HG03060 (cell line): ENCODE measurements around the gene TMED4.

Experiments
- ATAC-seq: cut with Tn5 transposase; IDR thresholded peaks from one replicate; pipeline ENCODE4 v1.9.1; 2021; ENCODE audit warnings: low read depth, moderate number of reproducible peaks; ENCODE audit not compliant: unreplicated experiment

The TMED4 gene

DNA sequence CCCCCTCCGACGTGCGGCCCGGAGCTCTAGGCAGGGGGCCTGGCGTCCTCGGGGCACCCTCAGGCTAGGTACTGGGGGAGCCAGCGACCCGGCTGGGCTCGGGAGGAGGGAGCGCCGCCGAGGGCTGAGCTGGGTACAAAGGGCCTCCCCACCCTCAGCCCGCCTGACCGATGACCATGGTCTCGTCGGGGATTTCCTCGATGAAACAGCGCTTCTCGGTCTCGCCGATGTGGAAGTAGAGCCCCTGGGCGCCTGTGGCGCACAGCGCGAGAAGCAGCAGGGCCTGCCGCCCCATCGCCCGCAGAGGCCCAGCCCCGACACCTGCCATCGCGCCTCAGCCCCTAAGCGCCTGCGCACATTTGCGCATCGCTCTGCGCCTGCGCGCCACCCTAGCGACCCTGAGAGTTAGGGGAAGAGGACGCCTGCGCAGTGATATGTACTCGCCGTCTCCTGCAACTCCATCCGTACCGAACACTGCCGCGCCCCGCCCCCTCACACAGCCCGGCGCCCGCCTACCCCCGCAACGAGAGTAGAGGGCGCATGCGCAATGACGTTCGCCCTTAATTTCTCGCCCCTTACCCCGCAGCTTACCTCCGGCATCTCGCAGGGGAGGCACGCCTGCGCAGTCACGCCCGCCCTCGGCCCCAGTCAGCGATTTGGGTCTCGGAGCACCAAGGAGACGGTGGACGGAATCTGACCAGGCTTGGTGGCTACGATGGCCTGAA, at the start of gene TMED4:
TSS of gene TMED4 (minus strand) at position 353 of the 725 bp plus-strand sequence. CDS start at position 328, 25 bp downstream.
- peak; percentile 83 for ATAC-seq

DNA sequence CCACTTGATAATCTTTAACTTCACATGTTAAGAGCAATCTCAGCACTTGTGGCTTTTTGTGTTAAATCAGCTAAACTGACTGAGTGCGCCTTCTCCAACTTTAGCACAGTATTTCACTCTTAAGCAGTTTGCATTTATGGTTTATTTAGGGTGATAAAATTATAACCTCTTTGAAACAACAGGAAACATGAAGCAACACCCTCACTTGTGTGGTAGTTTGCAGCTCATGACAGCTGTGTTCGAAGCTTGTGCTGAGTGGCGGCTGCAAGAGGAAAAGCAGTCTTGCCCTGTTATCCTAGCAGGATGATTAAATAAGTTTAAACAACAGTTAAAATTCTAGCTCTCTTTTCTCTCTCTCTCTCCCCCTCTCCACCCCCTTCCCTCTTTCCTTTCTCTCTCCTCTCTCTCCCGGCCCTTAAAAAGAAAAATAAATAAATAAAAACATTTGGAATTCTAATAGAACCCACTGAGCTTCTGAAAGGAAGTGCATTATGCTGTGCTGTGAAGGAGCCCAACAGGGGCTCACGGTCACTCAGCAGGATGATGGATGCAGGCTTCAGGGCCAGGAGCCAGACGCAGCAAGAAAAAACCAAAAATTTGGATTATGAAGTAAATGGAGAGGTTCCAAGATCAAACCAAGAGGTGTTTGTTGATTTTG, 49.6 kb upstream of the TMED4 start:
- ATAC-seq = no peak

DNA sequence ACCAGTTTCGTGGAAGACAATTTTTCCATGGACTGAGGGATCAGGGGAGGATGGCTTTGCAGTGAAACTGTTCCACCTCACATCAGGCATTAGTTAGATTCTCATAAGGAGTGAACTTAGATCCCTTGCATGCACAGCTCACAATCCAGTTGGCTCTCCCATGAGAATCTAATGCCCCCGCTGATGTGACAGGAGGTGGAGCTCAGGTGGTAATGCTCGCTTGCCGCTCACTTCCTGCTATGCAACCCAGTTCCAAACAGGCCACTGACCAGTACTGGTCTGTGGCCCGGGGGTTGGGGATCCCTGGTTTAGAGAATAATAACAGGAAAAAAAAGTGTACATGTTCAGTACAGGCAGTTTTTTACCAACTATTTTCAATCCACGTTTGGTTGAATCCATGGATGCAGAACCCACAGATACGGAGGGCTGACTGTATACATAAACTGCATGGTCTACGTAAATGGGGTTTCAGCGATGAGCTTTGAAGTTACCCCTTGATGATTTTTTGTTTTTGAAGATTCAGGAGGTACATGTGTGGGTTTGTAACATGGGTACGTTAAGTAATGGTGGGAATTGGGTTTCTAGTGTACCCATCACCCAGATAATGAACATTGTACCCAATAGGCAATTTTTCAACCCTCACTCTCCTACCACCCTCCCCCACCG, 48.9 kb upstream of the TMED4 start:
- no peak for ATAC-seq

DNA sequence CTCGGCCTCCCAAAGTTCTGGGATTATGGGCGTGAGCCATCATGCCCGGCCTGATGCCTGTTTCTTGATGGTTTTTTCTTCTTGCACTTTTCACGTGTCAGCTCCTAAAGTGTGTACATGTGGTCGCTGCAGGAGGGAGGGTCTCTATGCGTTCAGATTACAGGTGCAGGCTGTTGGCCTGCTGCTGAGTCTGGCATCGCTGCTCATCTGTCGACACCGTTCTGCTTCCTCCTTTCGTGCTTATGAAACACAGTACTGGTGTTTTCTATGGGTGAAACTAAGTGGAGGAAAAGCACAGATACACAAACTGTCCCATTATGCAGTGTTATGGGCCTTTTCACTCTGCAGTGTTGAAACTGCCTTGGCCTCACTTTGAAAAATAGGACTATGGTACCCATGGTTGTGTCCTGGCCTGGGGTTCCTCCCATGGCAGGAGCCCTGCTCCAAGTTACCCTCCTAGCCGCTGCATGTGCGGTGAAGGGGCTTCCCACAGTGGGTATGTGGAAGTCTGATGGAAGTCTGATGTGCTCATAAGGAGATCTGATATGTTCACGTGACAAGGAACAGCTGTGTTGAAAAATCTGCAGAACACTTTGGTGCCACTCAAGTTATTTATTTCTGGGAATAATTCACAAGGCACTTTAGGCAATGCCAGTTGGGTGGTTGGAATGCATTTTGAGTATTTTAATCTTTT, 47.9 kb upstream of the TMED4 start:
- no peak for ATAC-seq

DNA sequence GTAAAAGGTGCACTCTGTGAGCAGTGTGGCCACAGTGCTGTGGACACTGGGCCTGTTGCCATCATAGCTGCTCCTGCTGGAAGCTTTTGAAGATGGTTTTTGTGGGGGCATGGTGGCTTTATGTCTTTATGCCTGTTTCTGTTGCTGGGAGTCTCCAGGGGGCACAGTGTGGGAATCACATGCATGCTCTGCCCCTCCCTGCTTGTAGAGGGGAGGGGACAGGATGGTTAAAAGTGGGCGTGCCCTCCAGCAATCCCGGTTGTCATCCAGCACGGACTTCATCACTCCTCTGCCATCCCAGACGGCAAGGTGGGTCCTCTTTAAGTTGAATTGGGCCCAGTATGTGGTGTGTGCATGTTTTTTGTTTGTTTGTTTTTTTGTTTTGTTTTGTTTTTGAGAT, 44.6 kb upstream of the TMED4 start:
- ATAC-seq = no peak

DNA sequence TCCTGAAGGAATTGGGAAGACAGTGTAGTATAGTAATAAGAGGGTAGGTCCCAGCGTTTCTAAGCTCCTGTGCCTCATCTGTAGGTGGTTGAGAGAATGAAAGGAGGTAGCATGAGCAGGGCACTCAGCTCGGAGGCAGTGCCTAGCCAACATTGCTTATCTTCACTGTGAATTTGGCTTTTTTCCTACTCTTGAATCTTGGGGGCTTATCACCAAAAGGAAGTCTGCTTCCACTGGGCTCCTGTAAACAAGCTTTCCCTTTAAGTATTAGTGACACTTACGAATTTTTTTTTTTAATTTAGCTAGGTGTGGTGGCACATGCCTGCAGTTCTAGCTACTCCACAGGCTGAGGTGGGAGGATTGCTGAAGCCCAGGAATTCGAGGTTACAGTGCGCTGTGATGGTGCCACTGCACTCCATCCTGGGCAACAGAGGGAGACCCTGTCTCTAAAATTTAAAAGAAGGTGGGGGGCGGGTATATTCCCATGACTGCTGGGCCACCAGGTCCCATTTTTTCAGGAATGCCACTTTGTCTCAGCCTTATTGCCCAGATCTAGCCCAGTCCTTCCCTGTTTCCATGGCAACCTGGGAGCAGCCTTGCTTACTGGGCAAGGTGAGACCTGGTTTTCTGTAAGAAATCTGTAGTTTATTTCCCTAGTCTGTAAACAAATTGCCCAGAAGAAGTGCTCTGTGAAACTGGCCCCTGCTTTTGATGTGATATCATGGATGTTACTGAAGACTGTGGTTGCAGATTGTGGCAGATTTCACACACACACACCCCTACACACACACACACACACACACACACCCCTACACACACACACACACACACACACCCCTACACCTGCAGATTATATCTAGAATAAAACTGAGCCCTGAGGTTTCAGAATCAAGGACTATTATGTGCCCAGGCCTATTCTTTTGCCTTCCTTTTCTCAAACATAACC, 43.8 kb upstream of the TMED4 start:
- ATAC-seq = no peak

DNA sequence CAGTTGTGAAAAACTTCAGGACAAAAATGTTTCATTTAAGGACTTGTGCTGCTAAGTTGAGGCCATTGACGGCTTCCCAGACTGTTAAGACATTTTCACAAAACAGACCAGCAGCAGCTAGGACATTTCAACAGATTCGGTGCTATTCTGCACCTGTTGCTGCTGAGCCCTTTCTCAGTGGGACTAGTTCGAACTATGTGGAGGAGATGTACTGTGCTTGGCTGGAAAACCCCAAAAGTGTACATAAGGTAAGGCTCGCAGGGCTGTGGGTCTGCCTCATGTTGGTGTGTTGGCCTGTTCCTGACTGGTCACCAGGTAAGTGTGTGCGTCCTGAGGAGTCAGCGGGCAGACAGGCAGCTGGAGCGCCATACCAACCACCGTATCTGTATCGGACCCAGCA, 42.3 kb upstream of the TMED4 start:
- no peak for ATAC-seq

DNA sequence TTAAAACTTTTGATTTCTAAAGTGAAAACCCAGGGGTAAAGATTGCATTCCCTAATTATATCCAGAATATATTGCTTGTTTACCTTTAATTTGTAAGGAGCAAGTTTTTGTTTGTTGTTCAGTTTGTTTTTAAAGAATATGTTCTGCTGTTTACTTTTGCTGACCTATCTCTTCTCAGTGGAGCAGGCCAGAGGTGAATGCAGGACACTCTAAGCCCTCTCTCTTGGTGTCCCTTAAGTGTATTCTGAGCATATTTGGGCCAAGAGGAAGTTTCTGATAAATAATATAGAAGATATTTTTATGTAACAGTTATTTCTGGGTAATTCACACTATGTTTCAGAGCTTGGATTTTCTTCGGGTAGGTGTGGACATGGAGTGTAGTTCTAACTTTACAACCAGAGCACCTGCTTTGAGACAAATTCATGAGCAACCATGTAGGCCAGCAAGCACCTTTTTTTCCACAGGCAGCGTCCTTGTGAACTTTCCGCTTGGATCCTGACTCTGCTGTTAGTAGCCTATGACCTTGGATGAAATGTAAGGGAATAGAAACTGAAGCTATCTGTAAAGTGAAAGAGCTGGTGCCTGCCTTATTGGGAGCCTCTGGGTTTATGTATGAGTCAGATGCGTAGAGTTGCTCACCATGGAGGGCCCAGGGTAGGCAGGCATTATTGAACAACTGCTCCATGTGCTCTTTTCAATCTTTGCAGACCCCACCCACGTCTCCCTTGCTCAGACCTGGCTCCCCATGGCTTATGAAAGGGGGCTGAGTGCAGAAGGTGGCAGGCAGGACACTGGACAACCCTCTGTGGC, 40.5 kb upstream of the TMED4 start:
- peak; percentile 61 for ATAC-seq

DNA sequence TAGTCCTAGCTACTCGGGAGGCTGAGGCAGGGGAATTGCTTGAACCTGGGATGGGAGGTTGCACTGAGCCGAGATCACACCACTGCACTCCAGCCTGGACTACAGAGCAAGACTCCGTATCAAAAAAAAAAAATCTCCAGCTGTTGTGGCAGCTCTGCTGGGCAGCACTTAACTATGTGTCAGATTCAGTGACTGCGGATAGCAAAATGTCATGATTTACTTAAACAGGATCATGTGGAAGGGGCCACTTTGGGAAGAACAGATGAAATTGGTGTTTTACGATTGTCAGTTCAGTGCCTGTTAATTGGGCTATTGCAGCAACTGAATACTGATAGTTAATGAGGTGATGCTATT, 39.7 kb upstream of the TMED4 start:
- no peak for ATAC-seq

DNA sequence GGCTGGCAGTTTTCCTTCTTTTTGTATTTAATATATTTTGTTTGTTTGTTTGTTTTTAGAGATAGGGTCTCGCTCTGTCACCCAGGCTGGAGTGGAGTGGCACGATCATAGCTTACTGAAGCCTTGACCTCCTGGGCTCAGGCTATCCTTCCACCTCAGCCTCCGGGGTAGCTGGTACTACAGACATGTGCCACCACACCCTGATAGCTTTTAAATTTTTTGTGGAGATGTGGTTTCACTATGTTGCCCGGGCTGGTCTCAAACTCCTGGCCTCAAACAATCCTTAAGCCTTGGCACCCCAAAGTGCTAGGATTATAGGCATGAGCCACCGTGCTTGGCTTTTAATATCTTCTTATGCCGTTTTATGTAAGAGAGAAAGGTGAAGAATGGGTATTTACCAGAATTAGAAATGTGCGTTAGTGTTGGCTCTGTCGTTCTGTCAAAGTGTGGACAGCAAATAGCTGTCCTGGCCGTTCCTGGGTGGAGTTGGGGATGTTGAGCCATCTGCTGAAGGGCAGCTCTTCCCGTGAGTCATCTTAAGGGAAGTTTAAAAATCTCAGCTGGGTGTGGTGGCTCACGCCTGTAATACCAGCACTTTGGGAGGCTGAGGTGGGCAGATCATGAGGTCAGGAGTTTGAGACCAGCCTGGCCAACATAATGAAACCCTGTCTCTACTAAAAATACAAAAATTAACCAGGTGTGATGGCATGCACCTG, 39.2 kb upstream of the TMED4 start:
- no peak for ATAC-seq

DNA sequence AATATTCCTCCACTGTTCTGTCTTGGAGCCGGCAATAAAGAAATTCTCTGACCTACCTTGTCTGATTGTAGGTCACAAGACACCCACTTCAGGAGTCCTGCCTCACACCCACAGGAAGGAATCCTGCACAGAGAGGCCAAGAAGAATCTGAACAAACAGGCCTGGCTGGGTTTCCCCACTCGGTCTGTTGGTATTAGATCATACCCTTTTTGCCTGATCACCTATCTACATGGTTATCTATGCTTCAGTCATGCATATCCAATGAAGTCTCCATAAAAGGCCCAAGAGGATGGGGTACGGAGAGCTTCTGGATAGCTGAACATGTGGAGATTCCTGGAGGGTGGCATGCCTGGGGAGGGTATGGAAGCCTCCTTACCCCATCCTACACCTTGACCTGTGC, 36.7 kb upstream of the TMED4 start:
- ATAC-seq = no peak

DNA sequence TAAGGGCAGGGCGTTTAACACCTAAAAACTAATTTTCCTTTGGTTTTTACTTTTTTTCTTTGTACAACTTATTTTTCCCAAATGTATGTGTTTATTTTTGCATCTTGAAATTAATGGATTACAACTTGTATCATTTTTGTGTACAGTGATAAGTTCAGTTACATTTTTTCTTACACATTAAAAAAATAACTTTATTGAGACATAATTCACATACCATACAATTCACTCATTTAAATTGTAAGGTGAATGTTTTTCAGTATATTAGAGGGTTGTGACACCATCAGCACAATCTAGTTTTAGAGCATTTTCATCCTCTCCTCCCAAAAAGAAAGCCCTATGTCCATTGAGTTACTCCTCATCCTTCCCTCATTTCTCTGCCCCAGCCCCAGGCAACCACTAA, 36.0 kb upstream of the TMED4 start:
- no peak for ATAC-seq

DNA sequence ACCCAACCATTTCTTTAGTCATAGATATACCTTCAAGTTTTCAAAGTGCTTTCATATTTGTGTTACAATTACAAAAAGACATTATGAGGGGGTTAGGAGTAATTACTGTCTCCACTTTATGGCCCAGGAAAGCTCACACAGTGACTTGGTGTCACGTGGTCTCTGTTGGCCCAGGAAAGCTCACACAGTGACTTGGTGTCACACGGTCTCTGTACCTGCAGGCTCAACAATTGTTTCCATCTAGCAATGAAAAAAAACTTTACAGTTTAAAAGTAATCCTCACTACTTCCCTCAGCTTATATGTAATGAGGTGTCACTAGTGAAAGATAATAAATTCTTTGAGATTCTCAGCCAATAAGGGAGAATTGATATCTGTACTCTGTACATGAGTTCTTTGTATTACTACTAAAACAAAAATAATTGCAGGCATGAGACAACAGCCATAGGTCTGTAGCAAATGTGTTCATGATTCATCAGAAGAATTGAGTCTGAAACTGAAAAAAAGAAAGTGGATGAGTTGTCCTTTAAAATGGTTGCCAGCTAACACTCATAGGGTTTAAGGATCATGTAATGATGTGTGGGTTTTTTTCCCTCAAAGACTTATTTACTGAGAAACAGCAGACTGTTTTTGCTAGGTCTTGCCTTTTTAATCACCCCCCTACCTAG, 35.3 kb upstream of the TMED4 start:
- no peak for ATAC-seq

DNA sequence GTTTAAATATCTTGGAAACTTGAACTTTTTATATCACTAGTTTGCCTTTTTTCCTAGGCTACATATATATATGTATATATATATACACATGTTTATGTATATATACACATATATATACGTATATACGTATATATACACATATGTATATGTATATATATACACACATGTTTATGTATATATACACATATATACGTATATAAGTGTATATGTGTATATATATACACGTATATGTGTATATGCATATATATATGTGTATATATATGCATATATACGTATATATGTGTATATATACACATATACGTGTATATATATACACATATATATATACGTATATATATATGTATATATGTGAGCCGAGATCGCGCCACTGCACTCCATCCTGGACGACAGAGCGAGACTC, 34.5 kb upstream of the TMED4 start:
- ATAC-seq = no peak

DNA sequence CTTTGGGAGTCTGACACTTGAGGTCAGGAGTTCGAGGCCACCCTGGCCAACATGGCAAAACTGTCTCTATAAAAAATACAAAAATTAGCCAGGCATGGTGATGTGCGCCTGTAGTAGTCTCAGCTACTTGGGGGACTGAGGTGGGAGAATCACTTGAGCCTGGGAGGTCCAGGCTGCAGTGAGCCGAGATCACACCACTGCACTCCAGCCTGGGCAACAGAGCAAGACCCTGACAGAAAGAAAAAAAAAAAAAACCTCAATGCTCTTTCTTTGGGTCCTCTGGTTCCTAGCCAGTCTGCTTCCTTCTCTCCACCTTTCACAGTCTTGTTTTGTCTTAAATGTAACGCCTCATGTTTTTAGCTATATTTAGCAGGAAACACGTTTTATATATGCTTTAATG, 33.8 kb upstream of the TMED4 start:
- ATAC-seq = no peak

DNA sequence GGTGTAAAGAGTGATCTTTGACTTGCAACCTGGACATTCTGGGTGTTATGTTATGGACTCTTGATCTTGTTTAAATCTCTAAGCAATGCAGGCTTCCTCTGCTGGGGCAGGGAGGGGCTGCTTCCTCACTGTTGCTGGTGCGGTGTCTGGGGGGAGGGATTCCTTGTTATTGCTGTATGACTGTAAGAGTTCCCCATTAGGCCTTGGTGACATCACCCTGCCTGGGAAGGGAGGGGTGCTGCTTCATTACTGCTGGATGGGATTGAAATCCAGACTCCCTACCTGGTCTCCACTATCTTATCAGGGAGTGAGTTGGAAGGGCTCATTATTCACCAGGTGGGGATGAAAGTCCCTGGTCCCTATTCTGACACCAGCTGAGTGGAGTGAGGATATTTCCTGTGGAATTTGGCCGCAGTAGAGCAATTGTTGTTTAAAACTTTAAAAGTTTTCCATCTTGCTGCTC, 33.1 kb upstream of the TMED4 start:
- ATAC-seq = no peak

DNA sequence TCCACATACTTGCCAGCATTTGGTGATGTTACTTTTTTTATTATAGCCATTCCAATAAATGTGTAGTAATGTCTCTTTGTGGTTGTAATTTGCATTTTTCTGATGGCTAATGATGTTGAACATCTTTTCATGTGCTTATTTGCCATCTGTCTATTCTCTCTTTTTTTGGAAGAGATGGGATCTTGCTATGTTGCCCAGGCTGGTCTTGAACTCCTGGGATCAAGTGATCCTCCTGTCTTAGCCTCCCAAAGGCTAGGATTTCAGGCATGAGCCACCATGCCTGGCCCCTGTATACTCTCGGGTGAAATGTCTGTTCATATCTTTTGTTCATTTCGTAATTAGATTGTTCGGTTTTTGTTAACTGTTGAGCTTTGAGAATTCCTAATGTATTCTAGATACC, 27.8 kb upstream of the TMED4 start:
- no peak for ATAC-seq
